ENCODE results near the gene CHTF18. TPM values are rescaled to one million over a fixed set of nuclear protein-coding genes. Genes with fewer than 3 reads are reported as not detected.

CHTF18 gene
- total and polyA plus RNA-seq, 8 donors = 5.4 to 61.6 (median 8.0) TPM

GRCh38 chr16:792221-792995, 4.0 kb downstream of the CHTF18 start:
- intact Hi-C loops (cut with DNase I) = no loop called here
- no peak for DNase-seq
- 88 to 94% methylated on average over 44 to 46 of the region's 46 CpGs for WGBS, 2 donors

GRCh38 chr16:793414-793813, 5.0 kb downstream of the CHTF18 start:
- Histone ChIP-seq H3K9me3 (no peaks in the 10 kb centered on the region), H3K36me3 (no peaks in the 10 kb centered on the region), H3K27me3 (no peaks in the 10 kb centered on the region), H3K4me1 (peaks cover 0 to 5% (median 0%) of the 10 kb centered on the region in 3 donors), H3K4me3 (no peak overlapping the region), H3K27ac (no peak overlapping the region)
- no peak for ATAC-seq
- TF ChIP-seq CTCF (IDR thresholded peaks at IDR 0.05) = no peak
- no peak for DNase-seq
- FAIRE-seq = no peak
- 76 to 92% methylated on average over 8 of the region's 8 CpGs for WGBS, 2 donors
- intact Hi-C loops (cut with DNase I) = no loop called here

More at GRCh38 chr16:792221-792995, 4.0 kb downstream of the CHTF18 start:
- Histone ChIP-seq H3K4me3 (no peak overlapping the region), H3K9me3 (no peaks in the 10 kb centered on the region), H3K27me3 (no peaks in the 10 kb centered on the region), H3K4me1 (peaks cover 0 to 8% (median 1%) of the 10 kb centered on the region in 3 donors), H3K27ac (no peak overlapping the region), H3K36me3 (no peaks in the 10 kb centered on the region)
- no peak for FAIRE-seq
- ATAC-seq = no peak
- no peak for TF ChIP-seq CTCF (IDR thresholded peaks at IDR 0.05)

- no peak for ATAC-seq
- H3K27me3 ChIP-seq = no peaks in the 10 kb centered on the region
- no peak overlapping the region for H3K27ac ChIP-seq
- no peak for DNase-seq
- no peak for FAIRE-seq
- H3K36me3 ChIP-seq = no peaks in the 10 kb centered on the region
- WGBS, 2 donors = 91 to 94% methylated on average over 36 to 40 of the region's 40 CpGs
- no peak overlapping the region for H3K4me3 ChIP-seq
- H3K9me3 ChIP-seq = no peaks in the 10 kb centered on the region
- peaks cover 0 to under 1% (median 0%) of the 10 kb centered on the region in 3 donors for H3K4me1 ChIP-seq
- TF ChIP-seq CTCF (IDR thresholded peaks at IDR 0.05) = no peak
- intact Hi-C loops (cut with DNase I) = no loop called here
Measured at GRCh38 chr16:794091-794822, 5.8 kb downstream of the CHTF18 start.

GRCh38 chr16:794853-795466, 6.5 kb downstream of the CHTF18 start:
- intact Hi-C loops (cut with DNase I) = no loop called here

More at GRCh38 chr16:794853-795466, 6.5 kb downstream of the CHTF18 start:
- WGBS, 2 donors = 80 to 86% methylated on average over 26 to 31 of the region's 31 CpGs
- ATAC-seq (no peak), DNase-seq (no peak), FAIRE-seq (no peak)
- Histone ChIP-seq H3K4me3 (no peak overlapping the region), H3K4me1 (no peaks in the 10 kb centered on the region), H3K9me3 (no peaks in the 10 kb centered on the region), H3K36me3 (no peaks in the 10 kb centered on the region), H3K27me3 (no peaks in the 10 kb centered on the region), H3K27ac (no peak overlapping the region)
- TF ChIP-seq CTCF (IDR thresholded peaks at IDR 0.05) = no peak
